IgD-negative memory B cell (primary cell): ENCODE measurements around the gene TRPV4. TPM values are rescaled to one million over a fixed set of nuclear protein-coding genes. Genes with fewer than 3 reads are reported as not detected.

Experiments used
- H3K27ac Mint-ChIP-seq, 3 donors: one replicate each; pipeline ENCODE4 v1.8.0; 2020 to 2022; ENCODE audit warnings: mild to moderate bottlenecking in 3 of 3, mixed read lengths in 3 of 3, moderate library complexity in 1 of 3
- H3K27me3 Mint-ChIP-seq: one replicate; pipeline ENCODE4 v1.8.0; 2021; ENCODE audit warnings: mixed read lengths
- H3K36me3 Mint-ChIP-seq: one replicate; pipeline ENCODE4 v1.8.0; 2020; ENCODE audit warnings: mild to moderate bottlenecking, mixed read lengths
- H3K4me1 Mint-ChIP-seq, 3 donors: one replicate each; pipeline ENCODE4 v1.8.0; 2020 to 2022; ENCODE audit warnings: mixed read lengths in 3 of 3, mild to moderate bottlenecking in 1 of 3
- H3K4me3 Mint-ChIP-seq, 4 donors: one replicate each; pipeline ENCODE4 v1.8.0; 2020 to 2022; ENCODE audit warnings: mild to moderate bottlenecking in 4 of 4, mixed read lengths in 4 of 4, moderate library complexity in 3 of 4
- H3K9me3 Mint-ChIP-seq, 3 donors: one replicate each; pipeline ENCODE4 v1.8.0; 2020 to 2021; ENCODE audit warnings: mixed read lengths in 3 of 3, mild to moderate bottlenecking in 1 of 3
- polyA plus RNA-seq: library from polyadenylated mRNA; unstranded; fragments of 300-500 nt; fragmentation: Illumina TruSeq; gene quantifications from one replicate; pipeline ENCODE4 v1.2.3, GENCODE V29; 2021

The TRPV4 gene
- polyA plus RNA-seq, 1 donor from 2014 or later = not detected

DNA sequence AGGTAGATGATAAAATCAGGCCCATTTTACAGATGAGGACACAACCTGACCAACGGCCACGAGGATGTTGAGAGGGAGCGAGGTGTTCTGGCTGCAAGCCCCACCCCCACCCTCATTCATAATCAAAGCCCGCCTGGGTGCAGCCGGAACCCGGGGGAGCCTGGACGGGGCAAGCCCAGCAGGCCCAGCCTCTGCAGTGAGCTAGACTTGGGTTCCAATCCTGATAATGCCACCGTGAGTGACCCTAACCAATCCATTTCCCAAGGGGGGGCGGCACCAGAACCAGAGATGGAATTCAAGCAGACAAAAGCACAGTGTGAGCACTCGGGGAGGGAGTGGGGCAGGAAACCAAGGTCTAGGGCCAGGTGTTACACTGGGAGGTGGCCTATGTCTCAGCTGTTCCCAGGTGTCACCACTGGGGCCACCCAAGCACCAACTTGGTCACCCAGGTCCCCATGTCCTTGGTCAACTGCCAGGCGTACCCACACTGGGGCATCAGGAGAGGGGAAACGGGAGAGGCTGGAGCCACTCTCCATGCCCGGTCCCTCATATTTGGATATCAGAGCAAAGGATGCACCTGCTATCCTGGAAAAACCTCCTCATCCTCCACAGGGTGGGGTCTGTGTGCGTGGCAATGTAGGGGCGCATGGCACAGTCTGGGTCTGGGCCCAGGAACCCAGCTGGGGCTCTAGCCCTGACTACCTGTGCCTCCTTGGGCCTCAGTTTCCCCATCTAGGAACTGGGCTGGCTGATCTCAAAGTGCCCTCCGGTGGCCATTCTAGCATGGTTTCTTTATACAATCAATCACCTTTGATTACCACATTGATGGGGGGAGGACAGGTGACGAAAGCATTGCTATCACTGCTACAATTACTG is 61.2 kb downstream of the TRPV4 start:
- Mint-ChIP-seq H3K9me3 (no peaks in the 10 kb centered on the region), H3K36me3 (no peaks in the 10 kb centered on the region), H3K27ac (no peak overlapping the region), H3K27me3 (no peaks in the 10 kb centered on the region), H3K4me1 (peaks cover 0 to 5% (median 0%) of the 10 kb centered on the region in 3 donors), H3K4me3 (peak overlapping the region in 1 of 4 donors; percentile 13)

DNA sequence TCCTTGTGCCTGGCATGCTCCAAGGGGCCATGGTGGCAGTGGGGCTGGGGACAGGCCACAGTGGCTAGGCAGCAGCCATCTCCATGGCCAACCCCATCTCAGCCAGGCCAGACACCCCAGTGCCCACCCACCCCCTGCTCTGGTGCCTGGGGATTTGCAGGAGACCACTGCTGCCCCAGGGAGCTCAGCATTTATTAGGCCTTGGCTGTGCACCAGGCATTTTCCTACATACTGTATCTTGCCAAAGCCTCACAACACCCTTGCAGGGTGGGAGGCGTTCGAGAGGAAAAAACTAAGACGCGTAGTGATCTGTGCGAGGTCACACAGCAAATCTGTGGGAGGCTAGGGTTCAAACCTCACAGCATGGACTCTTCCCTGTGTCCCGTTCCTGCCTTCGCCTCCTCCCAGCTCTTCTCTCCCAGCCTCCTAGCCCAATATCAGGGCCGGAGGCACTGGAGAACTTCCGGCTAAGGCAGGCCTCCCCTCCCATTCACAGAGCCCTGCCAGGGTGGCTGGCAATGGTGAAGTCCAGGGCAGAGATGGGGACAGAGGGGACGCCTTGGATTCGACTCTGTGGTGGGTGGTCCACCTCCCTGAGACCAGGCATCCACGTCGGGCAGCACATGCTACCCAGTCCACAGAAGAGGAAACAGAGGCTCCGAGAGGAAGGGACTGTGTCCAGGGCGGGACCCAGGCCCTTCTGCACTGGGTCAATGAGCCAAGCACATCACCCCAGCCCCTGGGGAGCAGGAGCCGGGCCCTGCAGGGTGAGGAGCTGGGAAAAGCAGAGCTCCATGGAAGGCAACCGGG is 62.1 kb downstream of the TRPV4 start:
- Mint-ChIP-seq H3K27me3 (no peaks in the 10 kb centered on the region), H3K27ac (no peak overlapping the region), H3K4me3 (peak overlapping the region in 1 of 4 donors; percentile 12), H3K4me1 (peaks cover 0 to 5% (median 0%) of the 10 kb centered on the region in 3 donors), H3K9me3 (no peaks in the 10 kb centered on the region), H3K36me3 (no peaks in the 10 kb centered on the region)

DNA sequence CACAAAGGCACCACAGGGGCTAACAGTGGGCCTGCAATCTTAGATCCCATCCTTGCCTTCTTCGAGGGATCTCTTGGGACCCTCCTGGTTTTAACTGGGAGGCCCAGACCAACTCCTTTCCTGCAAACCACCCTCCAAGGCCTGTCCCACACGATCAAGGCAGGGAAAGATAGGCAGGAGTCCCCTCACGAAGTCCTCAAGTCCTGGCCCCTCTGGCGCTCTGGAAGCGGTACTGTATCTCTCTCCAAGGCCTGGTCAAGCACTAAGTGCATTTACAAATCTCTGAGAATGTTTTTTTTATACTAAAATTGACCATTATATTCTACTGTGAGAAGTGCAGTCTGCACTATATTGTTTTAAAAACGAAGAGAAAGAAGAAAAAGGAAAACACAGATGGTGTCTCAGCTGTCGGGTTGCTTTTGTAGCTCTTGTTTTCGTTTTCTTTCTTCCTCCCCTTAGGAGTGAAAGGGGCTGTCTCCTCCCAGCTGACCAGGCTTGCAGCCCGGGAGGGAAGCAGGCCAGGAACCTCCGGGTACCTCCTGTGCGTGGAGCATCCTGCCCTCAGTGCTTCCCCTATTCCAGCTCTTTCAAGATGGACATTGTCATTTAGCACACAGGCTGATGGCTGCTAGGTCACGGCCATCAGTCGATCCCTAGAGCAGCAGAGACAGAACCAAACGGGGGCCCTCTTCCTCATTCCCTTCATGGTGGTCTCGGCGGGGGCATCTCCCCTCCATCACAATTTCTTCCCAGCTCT is 62.9 kb downstream of the TRPV4 start:
- no peaks in the 10 kb centered on the region for H3K27me3 Mint-ChIP-seq
- no peak overlapping the region for H3K4me3 Mint-ChIP-seq
- H3K4me1 Mint-ChIP-seq = peaks cover 0 to 5% (median 0%) of the 10 kb centered on the region in 3 donors
- H3K9me3 Mint-ChIP-seq = no peaks in the 10 kb centered on the region
- no peaks in the 10 kb centered on the region for H3K36me3 Mint-ChIP-seq
- no peak overlapping the region for H3K27ac Mint-ChIP-seq

DNA sequence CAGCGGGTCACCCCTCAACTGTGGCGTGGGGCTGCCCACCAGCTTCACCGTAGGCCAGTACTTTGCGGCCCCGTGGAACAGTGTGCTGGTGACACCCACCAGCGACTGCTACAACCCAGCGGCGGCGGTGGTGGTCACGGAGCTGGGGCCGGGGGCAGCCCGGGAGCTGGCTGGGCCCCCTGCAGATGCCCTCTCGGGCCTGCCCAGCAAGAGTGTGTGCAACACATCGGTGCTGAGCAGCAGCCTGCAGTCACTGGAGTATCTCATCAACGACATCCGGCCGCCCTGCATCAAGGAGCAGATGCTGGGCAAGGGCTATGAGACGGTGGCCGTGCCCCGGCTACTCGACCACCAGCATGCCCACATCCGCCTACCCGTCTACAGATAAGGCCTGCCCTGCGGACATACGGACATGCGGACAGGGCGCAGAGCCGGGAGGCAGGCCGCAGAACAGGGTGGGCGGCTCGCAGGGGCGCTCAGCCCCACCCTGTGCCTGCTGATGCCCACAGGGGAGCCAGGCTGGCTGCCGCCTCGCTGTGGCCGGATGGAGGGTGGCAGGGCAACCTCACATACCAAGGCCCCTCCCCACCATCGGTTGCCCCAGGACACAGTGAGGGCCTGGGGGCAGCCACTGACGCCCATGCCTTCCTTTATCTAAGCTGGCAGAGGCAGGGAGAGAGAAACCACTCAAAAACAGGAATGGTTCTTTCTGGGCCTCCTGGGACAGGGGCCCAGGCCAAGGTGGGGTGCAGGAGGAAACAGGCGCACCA is 64.1 kb downstream of the TRPV4 start:
- no peak overlapping the region for H3K27ac Mint-ChIP-seq
- H3K27me3 Mint-ChIP-seq = no peaks in the 10 kb centered on the region
- H3K4me3 Mint-ChIP-seq = no peak overlapping the region
- H3K9me3 Mint-ChIP-seq = no peaks in the 10 kb centered on the region
- peaks cover 0 to 5% (median 0%) of the 10 kb centered on the region in 3 donors for H3K4me1 Mint-ChIP-seq
- no peaks in the 10 kb centered on the region for H3K36me3 Mint-ChIP-seq

DNA sequence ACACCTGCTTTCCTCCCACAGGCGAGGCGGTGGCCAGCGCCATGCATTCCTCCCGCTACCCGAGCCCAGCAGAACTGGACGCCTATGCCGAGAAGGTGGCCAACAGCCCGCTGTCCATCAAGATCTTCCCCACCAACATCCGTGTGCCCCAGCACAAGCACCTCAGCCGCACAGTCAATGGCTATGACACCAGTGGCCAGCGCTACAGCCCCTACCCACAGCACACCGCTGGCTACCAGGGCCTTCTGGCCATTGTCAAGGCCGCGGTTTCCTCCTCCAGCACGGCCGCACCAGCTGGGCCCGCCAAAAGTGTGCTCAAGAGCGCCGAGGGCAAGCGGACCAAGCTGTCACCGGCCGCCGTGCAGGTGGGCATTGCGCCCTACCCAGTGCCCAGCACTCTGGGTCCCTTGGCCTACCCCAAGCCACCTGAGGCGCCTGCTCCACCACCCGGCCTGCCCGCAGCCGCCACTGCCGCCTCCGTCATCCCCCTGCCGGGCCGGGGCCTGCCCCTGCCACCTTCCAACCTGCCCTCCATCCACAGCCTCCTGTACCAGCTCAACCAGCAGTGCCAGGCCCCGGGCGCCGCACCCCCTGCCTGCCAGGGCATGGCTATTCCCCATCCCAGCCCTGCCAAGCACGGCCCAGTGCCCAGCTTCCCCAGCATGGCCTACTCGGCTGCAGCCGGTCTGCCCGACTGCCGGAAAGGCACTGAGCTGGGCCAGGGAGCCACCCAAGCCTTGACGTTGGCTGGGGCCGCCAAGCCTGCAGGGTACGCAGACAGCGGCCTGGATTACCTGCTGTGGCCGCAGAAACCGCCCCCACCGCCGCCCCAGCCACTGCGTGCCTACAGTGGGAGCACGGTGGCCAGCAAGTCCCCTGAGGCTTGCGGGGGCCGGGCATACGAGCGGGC is 65.0 kb downstream of the TRPV4 start:
- Mint-ChIP-seq H3K27ac (no peak overlapping the region), H3K4me3 (no peak overlapping the region), H3K9me3 (peaks cover 0 to 3% (median 3%) of the 10 kb centered on the region in 3 donors), H3K4me1 (no peaks in the 10 kb centered on the region), H3K36me3 (no peaks in the 10 kb centered on the region), H3K27me3 (no peaks in the 10 kb centered on the region)

DNA sequence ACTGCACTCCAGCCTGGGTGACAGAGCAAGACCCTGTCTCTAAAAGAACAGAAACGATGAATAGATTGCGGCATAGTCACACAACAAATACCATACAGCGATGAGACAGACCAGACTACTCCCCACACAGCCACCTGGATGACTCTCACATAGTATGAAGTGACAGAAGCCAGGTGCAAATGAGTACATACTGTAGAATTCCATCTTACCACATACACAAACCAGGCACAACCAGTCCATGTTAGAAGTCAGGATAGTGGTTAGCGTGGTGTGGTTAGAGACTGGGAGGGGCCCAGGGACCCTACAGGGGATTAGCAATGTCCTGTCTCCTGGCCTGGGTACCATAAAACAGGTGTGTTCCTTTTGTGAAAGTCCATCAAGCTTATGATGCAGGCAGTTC is 65.7 kb downstream of the TRPV4 start:
- Mint-ChIP-seq H3K9me3 (peaks cover 0 to 4% (median 3%) of the 10 kb centered on the region in 3 donors), H3K4me1 (no peaks in the 10 kb centered on the region), H3K36me3 (no peaks in the 10 kb centered on the region), H3K27me3 (no peaks in the 10 kb centered on the region), H3K4me3 (no peak overlapping the region), H3K27ac (peak overlapping the region in 1 of 3 donors; percentile 2)

DNA sequence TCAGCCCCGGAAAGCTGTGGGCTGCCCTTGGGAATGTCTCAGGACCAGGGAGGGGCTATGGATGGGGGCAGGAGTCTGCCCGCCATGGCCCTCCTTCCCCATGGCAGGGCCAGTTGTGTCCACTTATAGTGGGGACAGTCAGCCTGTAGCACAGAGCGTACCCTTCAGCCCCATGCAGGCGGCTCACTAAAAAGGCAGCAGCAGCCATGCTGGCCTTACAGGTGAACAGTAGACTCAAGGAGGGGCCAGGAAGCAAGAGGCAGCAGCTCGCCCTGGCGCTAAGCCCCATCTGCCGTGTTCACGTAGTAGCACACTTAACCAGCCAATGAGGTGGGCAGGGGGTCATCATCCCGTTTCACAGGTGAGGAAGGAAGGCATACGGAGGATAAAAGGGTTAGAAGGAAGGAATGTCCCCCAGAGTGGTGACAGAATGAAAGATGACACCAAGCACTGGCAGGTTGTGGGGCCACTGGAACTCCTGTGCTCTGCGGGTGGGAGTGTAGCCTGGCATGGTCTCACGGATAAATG is 66.9 kb downstream of the TRPV4 start:
- H3K27ac Mint-ChIP-seq = no peak overlapping the region
- H3K4me1 Mint-ChIP-seq = no peaks in the 10 kb centered on the region
- H3K4me3 Mint-ChIP-seq = no peak overlapping the region
- H3K9me3 Mint-ChIP-seq = peaks cover 0 to 4% (median 3%) of the 10 kb centered on the region in 3 donors
- no peaks in the 10 kb centered on the region for H3K36me3 Mint-ChIP-seq
- H3K27me3 Mint-ChIP-seq = no peaks in the 10 kb centered on the region

DNA sequence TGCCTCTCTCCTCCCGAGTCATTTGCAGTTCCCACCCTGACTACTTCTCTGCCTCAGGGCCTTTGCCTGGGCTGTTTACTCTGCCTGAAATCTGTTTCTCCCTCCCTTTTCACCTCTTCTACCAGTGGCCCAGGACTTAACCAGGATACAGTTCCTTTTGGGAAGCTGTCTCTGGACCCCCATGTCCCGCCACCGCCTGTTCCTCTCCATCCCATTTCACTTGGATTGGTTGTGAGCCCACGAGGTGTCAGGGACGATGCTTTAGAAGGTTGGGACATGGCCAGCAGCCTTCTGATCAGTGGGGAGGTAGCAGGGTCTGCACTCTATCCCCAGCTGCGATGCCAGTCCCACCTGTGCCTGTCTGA is 67.8 kb downstream of the TRPV4 start:
- Mint-ChIP-seq H3K36me3 (no peaks in the 10 kb centered on the region), H3K4me3 (no peak overlapping the region), H3K4me1 (no peaks in the 10 kb centered on the region), H3K27me3 (no peaks in the 10 kb centered on the region), H3K27ac (peak overlapping the region in 1 of 3 donors; percentile 57), H3K9me3 (peaks cover 0 to 4% (median 3%) of the 10 kb centered on the region in 3 donors)

DNA sequence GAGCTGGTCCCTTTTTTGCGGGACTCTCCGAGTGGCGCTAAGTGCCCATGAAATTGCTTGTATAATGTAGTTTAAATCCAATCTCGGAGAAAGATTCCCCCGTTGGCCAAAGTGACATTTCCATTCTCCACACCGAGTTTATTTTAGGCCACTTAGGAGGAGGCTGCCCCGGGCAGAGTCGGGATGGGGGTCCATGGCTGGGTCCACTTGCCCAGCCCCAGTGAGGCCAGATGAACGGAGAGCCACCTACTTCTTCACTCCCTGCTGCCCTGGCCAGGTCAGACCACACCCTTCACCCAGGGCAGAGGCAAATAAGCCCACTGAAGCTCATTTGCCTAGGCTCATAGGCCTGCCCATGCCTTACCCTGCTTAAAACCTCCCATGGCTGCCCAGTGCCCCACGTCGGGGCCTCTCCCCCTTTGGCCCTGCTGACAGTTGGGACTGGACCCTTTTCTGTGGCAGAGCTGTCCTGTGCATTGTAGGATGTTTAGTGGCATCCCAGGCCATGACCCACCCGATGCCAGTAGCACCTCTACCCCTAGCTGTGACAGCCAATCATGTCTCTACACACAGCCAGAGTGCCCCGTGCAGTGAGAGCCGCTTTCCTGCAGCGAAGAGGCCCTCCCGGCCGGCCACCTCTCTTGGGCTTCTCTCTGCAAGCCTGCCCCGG is 68.3 kb downstream of the TRPV4 start:
- Mint-ChIP-seq H3K27ac (peak overlapping the region in 1 of 3 donors; percentile 57), H3K9me3 (peaks cover 0 to 4% (median 3%) of the 10 kb centered on the region in 3 donors)

DNA sequence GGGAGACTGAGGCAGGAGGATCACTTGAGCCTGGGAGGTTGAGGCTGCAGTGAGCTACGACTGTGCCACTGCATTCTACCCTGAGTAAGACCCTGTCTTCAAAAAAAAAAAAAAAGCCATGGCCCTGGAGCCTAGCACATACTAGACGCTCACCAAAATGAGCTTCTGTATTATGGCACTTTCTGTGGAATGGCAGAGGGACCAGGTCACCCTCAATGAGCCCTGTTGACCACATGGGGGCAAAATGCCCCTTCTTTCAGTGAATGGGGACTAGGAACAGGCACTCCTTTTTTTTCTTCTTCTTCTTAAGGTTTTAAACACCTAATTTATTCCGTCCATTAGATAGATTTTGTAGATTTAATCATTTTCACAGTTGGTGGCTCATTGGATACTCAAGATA is 69.1 kb downstream of the TRPV4 start:
- Mint-ChIP-seq H3K27ac (no peak overlapping the region), H3K9me3 (peaks cover 0 to 4% (median 3%) of the 10 kb centered on the region in 3 donors)

More for the DNA sequence above, 68.3 kb downstream of the TRPV4 start:
- Mint-ChIP-seq H3K36me3 (no peaks in the 10 kb centered on the region), H3K4me3 (no peak overlapping the region), H3K27me3 (no peaks in the 10 kb centered on the region), H3K4me1 (no peaks in the 10 kb centered on the region)

DNA sequence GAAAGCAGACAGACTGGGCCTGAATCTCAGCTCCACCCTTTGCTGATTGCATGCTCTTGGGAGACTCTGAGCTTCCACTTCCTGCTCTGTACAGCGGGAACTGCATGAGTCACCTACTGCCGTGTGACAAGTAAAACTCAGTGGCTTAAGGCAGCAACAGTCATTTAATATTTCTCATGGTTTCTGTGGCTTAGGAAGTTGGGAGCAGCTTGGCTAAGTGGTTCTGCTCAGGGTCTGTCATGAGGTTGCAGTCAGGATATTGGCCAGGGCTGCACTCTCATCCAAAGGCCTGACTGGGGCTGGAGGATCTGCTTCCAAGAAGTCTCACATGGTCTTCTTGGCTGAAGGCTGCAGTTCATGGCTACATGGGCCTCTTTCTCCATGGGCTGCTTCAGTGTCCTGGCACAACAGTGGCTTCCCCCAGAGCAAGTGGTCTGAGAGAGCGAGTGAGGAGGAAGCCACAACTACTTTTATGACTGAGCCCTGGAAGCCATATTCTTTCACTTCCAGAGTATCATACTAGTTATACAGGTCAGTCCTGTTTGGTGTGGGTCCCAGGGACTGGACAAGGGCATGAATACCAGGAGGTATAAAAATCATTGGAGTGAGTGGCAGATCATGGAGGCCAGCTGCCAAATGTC is 69.9 kb downstream of the TRPV4 start:
- Mint-ChIP-seq H3K9me3 (peaks cover 0 to 4% (median 3%) of the 10 kb centered on the region in 3 donors), H3K27me3 (no peaks in the 10 kb centered on the region), H3K4me3 (no peak overlapping the region), H3K4me1 (no peaks in the 10 kb centered on the region), H3K36me3 (no peaks in the 10 kb centered on the region), H3K27ac (peak overlapping the region in 1 of 3 donors; percentile 86)

More for the DNA sequence above, 69.1 kb downstream of the TRPV4 start:
- H3K4me1 Mint-ChIP-seq = no peaks in the 10 kb centered on the region
- H3K27me3 Mint-ChIP-seq = no peaks in the 10 kb centered on the region
- no peak overlapping the region for H3K4me3 Mint-ChIP-seq
- no peaks in the 10 kb centered on the region for H3K36me3 Mint-ChIP-seq

DNA sequence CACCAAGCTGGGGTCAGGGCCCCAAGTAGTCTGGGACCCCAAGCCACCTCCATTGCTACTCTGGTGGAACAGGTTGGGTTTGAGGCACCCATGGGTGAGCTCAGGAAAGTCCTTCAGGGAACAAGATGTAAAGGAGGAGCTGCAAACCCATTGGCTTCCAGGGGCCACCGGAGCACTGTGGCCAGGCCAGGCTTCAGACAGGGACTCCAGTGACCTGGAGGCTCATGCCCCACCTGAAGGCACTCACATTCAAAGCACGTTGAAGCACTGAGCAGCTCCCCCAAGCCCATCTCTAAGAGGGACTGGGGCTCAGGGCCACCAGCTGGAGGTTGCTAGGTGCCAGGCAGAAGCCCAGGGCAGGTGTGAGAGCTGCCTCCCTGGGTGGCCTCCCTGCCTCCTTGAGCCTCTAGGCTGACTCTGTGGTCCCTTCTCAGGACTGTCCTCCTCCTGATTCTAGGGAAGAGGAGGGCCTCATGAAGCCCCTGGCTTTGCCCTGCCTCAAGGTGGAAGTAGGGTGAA is 70.5 kb downstream of the TRPV4 start:
- H3K27ac Mint-ChIP-seq = no peak overlapping the region
- H3K4me1 Mint-ChIP-seq = no peaks in the 10 kb centered on the region
- H3K4me3 Mint-ChIP-seq = no peak overlapping the region
- no peaks in the 10 kb centered on the region for H3K36me3 Mint-ChIP-seq
- H3K27me3 Mint-ChIP-seq = peaks cover 2% of the 10 kb centered on the region
- H3K9me3 Mint-ChIP-seq = peaks cover 0 to 4% (median 3%) of the 10 kb centered on the region in 3 donors
